Measurements from ENCODE around the gene C5orf58. TPM values are rescaled to one million over a fixed set of nuclear protein-coding genes. Genes with fewer than 3 reads are reported as not detected.

C5orf58 gene
- total and polyA plus RNA-seq, 12 donors: 0.39 to 0.80 TPM; not detected in 10

GRCh38 chr5:170288151-170288550 lies 55.4 kb downstream of the C5orf58 start:
- Histone ChIP-seq H3K9me3 (replicated peaks in 1 of 3) (no peaks in the 10 kb centered on the region), H3K4me1 (replicated peaks in 1 of 2) (peaks cover 0 to 15% of the 10 kb centered on the region in 2 donors), H3K36me3 (replicated peaks in 1 of 2) (no peaks in the 10 kb centered on the region), H3K27ac (peak overlapping the region in 2 of 5 donors; percentile 49 to 88), H3K27me3 (no peaks in the 10 kb centered on the region), H3K4me3 (no peak overlapping the region)
- no peak for DNase-seq
- no peak for TF ChIP-seq POLR2A (IDR thresholded peaks at IDR 0.05)
- no peak for TF ChIP-seq CTCF (IDR thresholded peaks at IDR 0.05)
- intact Hi-C loops (cut with DNase I): no loop called here
- WGBS, 4 donors: 14 to 50% (median 39%) methylated on average over 2 of the region's 2 CpGs

DNA sequence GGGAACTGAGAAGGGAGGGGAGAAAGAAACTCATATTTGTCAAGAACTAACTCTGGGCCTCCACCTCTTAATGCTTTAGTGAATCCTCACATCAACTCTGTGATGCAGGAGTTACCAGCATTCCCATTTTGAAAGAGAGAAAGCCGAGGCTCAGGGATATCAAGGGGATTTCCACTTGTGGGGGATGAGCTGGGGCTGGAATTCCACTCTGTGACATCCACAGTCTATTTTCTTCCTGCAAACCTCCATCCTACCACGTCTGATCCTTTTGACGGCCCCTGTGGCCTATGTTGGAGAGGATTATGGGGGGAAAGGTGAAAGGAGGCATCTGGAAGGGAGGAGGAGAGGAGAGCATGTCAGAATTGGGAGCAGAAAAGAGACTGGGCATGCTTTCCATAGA lies 55.8 kb downstream of the C5orf58 start:
- Histone ChIP-seq H3K9me3 (replicated peaks in 1 of 3) (no peaks in the 10 kb centered on the region), H3K27me3 (no peaks in the 10 kb centered on the region), H3K27ac (peak overlapping the region in 3 of 5 donors; percentile 28 to 88 (median 49)), H3K4me1 (replicated peaks in 1 of 2) (peaks cover 0 to 15% of the 10 kb centered on the region in 2 donors), H3K36me3 (replicated peaks in 1 of 2) (no peaks in the 10 kb centered on the region), H3K4me3 (no peak overlapping the region)
- TF ChIP-seq CTCF (IDR thresholded peaks at IDR 0.05): no peak
- no peak for TF ChIP-seq POLR2A (IDR thresholded peaks at IDR 0.05)
- 65 to 71% (median 70%) methylated on average over 3 of the region's 3 CpGs for WGBS, 4 donors
- DNase-seq: no peak
- intact Hi-C loops (cut with DNase I): no loop called here

GRCh38 chr5:170289121-170289520 lies 56.3 kb downstream of the C5orf58 start:
- no peak for TF ChIP-seq POLR2A (IDR thresholded peaks at IDR 0.05)
- TF ChIP-seq CTCF (IDR thresholded peaks at IDR 0.05): no peak
- Histone ChIP-seq H3K27ac (peak overlapping the region in 1 of 5 donors; percentile 88), H3K36me3 (replicated peaks in 1 of 2) (no peaks in the 10 kb centered on the region), H3K4me3 (no peak overlapping the region), H3K9me3 (replicated peaks in 1 of 3) (no peaks in the 10 kb centered on the region), H3K4me1 (replicated peaks in 1 of 2) (peaks cover 0 to 15% of the 10 kb centered on the region in 2 donors), H3K27me3 (no peaks in the 10 kb centered on the region)
- 67 to 85% (median 75%) methylated on average over 3 of the region's 3 CpGs for WGBS, 4 donors
- no peak for DNase-seq
- intact Hi-C loops (cut with DNase I): no loop called here

DNA sequence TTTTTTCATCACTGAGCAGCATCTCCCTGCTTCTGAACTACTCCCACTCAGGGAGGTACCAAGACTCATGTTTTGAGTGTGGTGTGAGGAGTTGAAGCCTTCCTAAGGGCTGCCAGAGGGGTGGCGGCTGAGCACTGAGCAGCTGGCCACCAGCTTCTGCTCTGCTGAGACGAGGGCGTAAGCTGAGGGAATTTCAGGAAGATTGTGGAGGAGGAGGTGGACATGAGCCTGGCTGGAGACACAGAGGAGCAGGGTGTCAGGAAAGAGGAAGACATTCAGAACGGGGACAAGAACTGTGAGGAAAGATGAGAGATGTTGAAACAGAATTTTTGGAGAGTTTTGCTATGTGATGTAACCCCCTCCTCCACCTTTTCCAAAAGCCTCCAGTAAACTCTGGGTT lies 57.0 kb downstream of the C5orf58 start:
- intact Hi-C loops (cut with DNase I): no loop called here
- H3K27ac ChIP-seq: peak overlapping the region in 1 of 5 donors; percentile 63
- H3K27me3 ChIP-seq: no peaks in the 10 kb centered on the region
- H3K4me3 ChIP-seq: no peak overlapping the region
- peaks cover 0 to 15% of the 10 kb centered on the region in 2 donors for H3K4me1 ChIP-seq (replicated peaks in 1 of 2)
- WGBS, 4 donors: 37 to 67% (median 50%) methylated on average over 4 of the region's 4 CpGs
- TF ChIP-seq POLR2A (IDR thresholded peaks at IDR 0.05) (no peak), CTCF (IDR thresholded peaks at IDR 0.05) (no peak)
- H3K36me3 ChIP-seq (replicated peaks in 1 of 2): no peaks in the 10 kb centered on the region
- DNase-seq: peak in 1 of 7 donors; percentile 24
- no peaks in the 10 kb centered on the region for H3K9me3 ChIP-seq (replicated peaks in 1 of 3)

All from adrenal gland (tissue), 12 donors.